Activated CD8-positive, alpha-beta memory T cell treated with anti-CD3 and anti-CD28 coated beads, Interleukin-2, amount 10 ng/mL, durations not matched to agents 7 days and 5 days (primary cell): ENCODE results near the gene ARTN. TPM values are rescaled to one million over a fixed set of nuclear protein-coding genes. Genes with fewer than 3 reads are reported as not detected.

ENCODE experiments used
- ATAC-seq: fragments of 150-1000 bp; cut with Tn5 transposase; one replicate; pipeline ENCODE4 v1.10.0; 2021; ENCODE audit warnings: moderate library complexity
- CTCF ChIA-PET: fragments of 350-600 bp; sonication (Branson Sonifier 250); formaldehyde crosslinking; loops from one replicate; lab custom pipeline; 2021; ENCODE audit warnings: antibody characterized with exemption; lab: Charles Lee
- DNase-seq: peaks from one replicate; pipeline ENCODE4 v3.0.0-alpha.2; 2020
- H3K27ac Mint-ChIP-seq: one replicate; pipeline ENCODE4 v1.8.0; 2021; ENCODE audit warnings: mild to moderate bottlenecking, mixed read lengths
- H3K27me3 Mint-ChIP-seq: one replicate; pipeline ENCODE4 v1.8.0; 2021; ENCODE audit warnings: mixed read lengths
- H3K36me3 Mint-ChIP-seq: one replicate; pipeline ENCODE4 v1.8.0; 2021; ENCODE audit warnings: mild to moderate bottlenecking, mixed read lengths
- H3K4me1 Mint-ChIP-seq: one replicate; pipeline ENCODE4 v1.8.0; 2021; ENCODE audit warnings: mixed read lengths
- H3K4me3 Mint-ChIP-seq: one replicate; pipeline ENCODE4 v1.8.0; 2021; ENCODE audit warnings: mild to moderate bottlenecking, moderate library complexity, mixed read lengths
- H3K9me3 Mint-ChIP-seq: one replicate; pipeline ENCODE4 v1.8.0; 2022; ENCODE audit warnings: low read depth, mixed read lengths
- total RNA-seq, 2 experiments: library from RNA; stranded (reverse); gene quantifications; one replicate each; pipeline ENCODE4 v1.2.3, GENCODE V29; 2021

The ARTN gene
- total RNA-seq, 2 experiments from 2014 or later = not detected

- Mint-ChIP-seq H3K4me1 (peaks cover 42% of the 10 kb centered on the region), H3K27ac (no peak overlapping the region), H3K36me3 (peaks cover 17% of the 10 kb centered on the region), H3K4me3 (peak overlapping the region; percentile 81), H3K27me3 (no peaks in the 10 kb centered on the region), H3K9me3 (no peaks in the 10 kb centered on the region)
- no peak for ATAC-seq
- no peak for DNase-seq
- CTCF ChIA-PET = interaction anchor here (0.5 kb wide), 1 partner anchor 325 kb away, joined by 3 read pairs; no protein-coding TSS in a partner anchor
These were observed 46.9 kb downstream of the ARTN start for GRCh38 chr1:43980255-43981134.

- H3K27me3 Mint-ChIP-seq = no peaks in the 10 kb centered on the region
- DNase-seq = no peak
- H3K27ac Mint-ChIP-seq = no peak overlapping the region
- no peaks in the 10 kb centered on the region for H3K9me3 Mint-ChIP-seq
- no peak for ATAC-seq
- H3K36me3 Mint-ChIP-seq = peaks cover 17% of the 10 kb centered on the region
- peaks cover 37% of the 10 kb centered on the region for H3K4me1 Mint-ChIP-seq
- no peak overlapping the region for H3K4me3 Mint-ChIP-seq
- CTCF ChIA-PET = no interaction called here
These were observed 47.5 kb downstream of the ARTN start for GRCh38 chr1:43981135-43981491.

GRCh38 chr1:43981636-43982035 is 48.0 kb downstream of the ARTN start:
- DNase-seq (no peak), ATAC-seq (no peak)
- Mint-ChIP-seq H3K36me3 (peaks cover 13% of the 10 kb centered on the region), H3K27ac (no peak overlapping the region), H3K4me1 (peaks cover 32% of the 10 kb centered on the region), H3K4me3 (no peak overlapping the region), H3K27me3 (no peaks in the 10 kb centered on the region), H3K9me3 (no peaks in the 10 kb centered on the region)
- CTCF ChIA-PET = no interaction called here

GRCh38 chr1:43982241-43982640 is 48.6 kb downstream of the ARTN start:
- no peak for ATAC-seq
- no peaks in the 10 kb centered on the region for H3K27me3 Mint-ChIP-seq
- no peak for DNase-seq
- H3K9me3 Mint-ChIP-seq = no peaks in the 10 kb centered on the region
- peaks cover 26% of the 10 kb centered on the region for H3K4me1 Mint-ChIP-seq
- no peak overlapping the region for H3K4me3 Mint-ChIP-seq
- CTCF ChIA-PET = no interaction called here
- peaks cover 8% of the 10 kb centered on the region for H3K36me3 Mint-ChIP-seq
- no peak overlapping the region for H3K27ac Mint-ChIP-seq

- Mint-ChIP-seq H3K4me3 (no peak overlapping the region), H3K4me1 (peaks cover 20% of the 10 kb centered on the region), H3K9me3 (no peaks in the 10 kb centered on the region), H3K27me3 (no peaks in the 10 kb centered on the region), H3K27ac (no peak overlapping the region), H3K36me3 (peaks cover 4% of the 10 kb centered on the region)
- CTCF ChIA-PET = no interaction called here
- DNase-seq (no peak), ATAC-seq (no peak)
These were observed 49.2 kb downstream of the ARTN start for GRCh38 chr1:43982808-43983207.

- Mint-ChIP-seq H3K27me3 (no peaks in the 10 kb centered on the region), H3K4me3 (no peak overlapping the region), H3K27ac (no peak overlapping the region), H3K9me3 (no peaks in the 10 kb centered on the region), H3K36me3 (peaks cover 2% of the 10 kb centered on the region), H3K4me1 (peaks cover 15% of the 10 kb centered on the region)
- CTCF ChIA-PET = no interaction called here
- no peak for DNase-seq
- ATAC-seq = no peak
These were observed 49.8 kb downstream of the ARTN start for GRCh38 chr1:43983253-43983899.

- no peak for ATAC-seq
- no peak overlapping the region for H3K4me3 Mint-ChIP-seq
These were observed 51.3 kb downstream of the ARTN start for GRCh38 chr1:43984855-43985254.

GRCh38 chr1:43985984-43986595 is 52.5 kb downstream of the ARTN start:
- DNase-seq (no peak), ATAC-seq (no peak)
- Mint-ChIP-seq H3K4me1 (peaks cover 1% of the 10 kb centered on the region), H3K4me3 (no peak overlapping the region), H3K27me3 (no peaks in the 10 kb centered on the region), H3K9me3 (no peaks in the 10 kb centered on the region), H3K27ac (no peak overlapping the region), H3K36me3 (no peaks in the 10 kb centered on the region)
- CTCF ChIA-PET = no interaction called here

More at GRCh38 chr1:43984855-43985254, 51.3 kb downstream of the ARTN start:
- no peak for DNase-seq
- Mint-ChIP-seq H3K36me3 (peaks cover under 1% of the 10 kb centered on the region), H3K4me1 (peaks cover 9% of the 10 kb centered on the region), H3K27me3 (no peaks in the 10 kb centered on the region), H3K27ac (no peak overlapping the region), H3K9me3 (no peaks in the 10 kb centered on the region)
- CTCF ChIA-PET = no interaction called here

GRCh38 chr1:43986712-43987111 is 53.1 kb downstream of the ARTN start:
- Mint-ChIP-seq H3K27me3 (no peaks in the 10 kb centered on the region), H3K9me3 (no peaks in the 10 kb centered on the region), H3K4me3 (no peak overlapping the region), H3K36me3 (no peaks in the 10 kb centered on the region), H3K4me1 (peaks cover 2% of the 10 kb centered on the region), H3K27ac (no peak overlapping the region)
- CTCF ChIA-PET = no interaction called here
- ATAC-seq = no peak
- no peak for DNase-seq

Other genes with a start within 250 kb of the ARTN start
- gene ST3GAL3, start 226.3 kb upstream of the ARTN start, total RNA-seq = 10 to 100 TPM; 18.1 to 26.7 TPM
- 10 to 100 TPM; 25.3 to 29.4 TPM for gene IPO13, start 13.1 kb downstream of the ARTN start, total RNA-seq
- 10 to 100 TPM; 28.1 to 39.8 TPM for gene DPH2, start 36.2 kb downstream of the ARTN start, total RNA-seq
- gene ATP6V0B, start 41.2 kb downstream of the ARTN start, total RNA-seq = 100 to 1,000 TPM; 108 to 139 TPM
- 10 to 100 TPM; 20.1 to 25.5 TPM for gene B4GALT2, start 45.4 kb downstream of the ARTN start, total RNA-seq
- gene CCDC24, start 57.8 kb downstream of the ARTN start, total RNA-seq = 1 to 10 TPM; 1.3 to 1.5 TPM
- 1 to 10 TPM; 2.6 to 5.3 TPM for gene SLC6A9, start 97.7 kb downstream of the ARTN start, total RNA-seq
- not detected for gene KLF17, start 185.0 kb downstream of the ARTN start, total RNA-seq
- not detected for gene KLF18, start 207.8 kb downstream of the ARTN start, total RNA-seq